GM12874 (cell line): ENCODE measurements around the gene LIPT2.

Experiments
- CTCF ChIP-seq: IDR thresholded peaks from 2 replicates; pipeline ENCODE4 v1.5.1; 2011; ENCODE audit warnings: low read depth, mild to moderate bottlenecking, control low read depth, low read length, moderate library complexity; ENCODE audit not compliant: insufficient read depth

Gene LIPT2

DNA sequence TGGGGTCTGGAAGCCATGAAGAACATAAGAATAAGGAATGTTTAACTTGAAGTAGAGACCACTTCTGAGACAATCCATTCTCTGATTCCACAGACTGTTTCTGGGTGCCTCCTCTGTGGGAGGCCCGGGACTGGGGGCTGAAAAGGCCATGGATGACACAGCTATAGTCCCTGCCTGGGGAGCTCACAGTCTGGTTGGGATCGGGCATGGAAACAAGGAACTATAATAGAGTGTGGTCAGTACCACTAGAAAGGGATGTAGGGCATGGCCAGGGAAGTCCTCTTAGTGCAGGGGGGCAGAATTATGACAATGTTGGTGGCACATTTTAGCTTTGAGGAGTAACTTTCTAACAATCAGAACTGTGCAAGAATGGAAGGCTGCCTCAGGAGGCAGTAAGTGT lies 17.0 kb downstream of the LIPT2 start:
- no peak for TF ChIP-seq CTCF

DNA sequence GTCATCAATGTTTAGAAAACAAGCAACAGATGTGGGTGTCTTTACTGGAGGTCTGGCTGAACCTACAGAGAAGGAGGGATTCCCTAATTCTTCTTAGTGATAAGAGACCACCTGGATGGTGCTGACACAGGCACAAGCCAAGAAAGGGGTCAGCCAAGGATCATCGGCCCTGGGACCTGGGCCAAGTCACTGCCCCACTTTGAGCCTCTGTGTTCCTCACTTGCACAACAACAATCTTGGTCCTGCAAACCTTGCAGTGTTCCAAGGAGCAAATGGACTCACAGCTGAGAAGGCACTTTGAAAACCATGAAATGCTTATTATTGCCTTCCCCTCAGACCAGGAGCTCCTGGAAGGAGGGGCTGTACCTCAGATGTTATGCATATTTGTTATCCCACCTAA lies 19.2 kb downstream of the LIPT2 start:
- TF ChIP-seq CTCF, result no peak

DNA sequence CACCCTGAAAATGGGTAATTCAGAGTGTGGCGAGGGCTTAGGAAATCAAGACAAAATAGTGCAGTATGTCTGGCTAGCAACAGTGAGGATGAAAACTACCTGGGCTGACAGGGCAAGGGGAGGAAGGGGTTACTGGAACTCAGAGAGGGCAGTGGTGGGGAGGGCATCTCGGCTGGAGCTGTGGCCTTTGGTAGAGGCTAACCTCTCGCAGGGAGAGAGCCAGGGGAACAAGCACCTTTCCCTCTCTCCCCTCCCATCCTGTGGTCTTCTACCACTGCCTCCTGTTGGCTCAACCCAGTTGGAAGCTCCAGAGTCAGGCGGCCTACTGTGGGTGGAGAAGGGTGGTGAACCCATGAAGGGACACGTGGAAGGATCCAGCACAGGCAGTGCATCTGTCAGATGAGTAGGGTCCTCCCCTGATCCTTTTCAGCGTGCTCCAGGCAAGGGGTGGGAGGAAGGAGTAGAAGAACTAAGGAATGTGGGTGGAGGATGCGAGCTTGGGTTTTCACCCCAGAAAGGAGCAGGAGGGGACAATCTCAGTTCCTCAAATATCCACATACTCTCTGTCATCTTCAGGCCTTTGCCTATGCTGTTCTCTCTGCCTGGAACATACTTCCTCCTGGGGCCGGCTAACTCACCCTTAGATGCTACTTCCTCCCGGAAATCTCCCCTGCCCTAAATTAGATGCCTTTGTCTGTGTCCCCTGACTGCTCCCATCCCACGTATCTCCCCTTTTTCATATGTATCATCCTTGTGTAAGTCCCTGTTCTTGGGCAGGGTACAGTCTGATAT lies 19.9 kb downstream of the LIPT2 start:
- TF ChIP-seq CTCF, result no peak

DNA sequence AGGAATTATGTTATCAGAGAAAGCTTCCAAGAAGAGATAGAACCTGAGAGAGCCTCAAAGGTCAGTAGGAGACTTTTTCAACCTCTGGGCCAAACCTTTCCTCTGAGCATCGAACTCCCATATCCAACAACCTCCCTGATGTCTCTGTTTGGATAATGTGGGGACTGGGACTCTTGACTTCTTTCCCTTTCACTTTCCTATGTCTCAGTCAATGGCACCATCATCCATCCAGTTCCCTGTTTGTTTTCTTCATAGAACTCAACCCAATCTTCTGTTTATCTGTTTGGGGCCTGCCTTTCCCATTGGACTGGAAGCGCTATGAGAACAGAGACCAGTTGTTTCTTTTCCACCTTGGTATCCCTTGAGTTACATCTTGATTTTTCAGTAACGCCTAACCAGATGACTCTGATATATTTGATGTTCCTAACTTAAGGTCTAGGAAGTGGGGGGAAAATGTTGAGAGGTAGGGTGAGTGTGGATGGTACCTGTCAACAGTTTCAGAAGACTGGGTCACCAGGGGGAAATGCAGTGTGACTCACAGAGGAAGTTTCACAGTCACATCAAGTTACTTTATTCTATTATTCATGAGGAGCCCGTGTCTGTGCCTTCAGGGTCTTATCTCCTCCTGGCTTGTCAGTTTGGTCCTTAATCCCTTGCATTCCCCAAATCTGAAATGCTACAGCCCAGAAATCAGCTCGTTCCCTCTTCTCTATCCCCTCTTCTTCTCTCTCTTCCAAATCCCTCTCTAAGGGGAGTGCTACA lies 21.7 kb downstream of the LIPT2 start:
- no peak for TF ChIP-seq CTCF

DNA sequence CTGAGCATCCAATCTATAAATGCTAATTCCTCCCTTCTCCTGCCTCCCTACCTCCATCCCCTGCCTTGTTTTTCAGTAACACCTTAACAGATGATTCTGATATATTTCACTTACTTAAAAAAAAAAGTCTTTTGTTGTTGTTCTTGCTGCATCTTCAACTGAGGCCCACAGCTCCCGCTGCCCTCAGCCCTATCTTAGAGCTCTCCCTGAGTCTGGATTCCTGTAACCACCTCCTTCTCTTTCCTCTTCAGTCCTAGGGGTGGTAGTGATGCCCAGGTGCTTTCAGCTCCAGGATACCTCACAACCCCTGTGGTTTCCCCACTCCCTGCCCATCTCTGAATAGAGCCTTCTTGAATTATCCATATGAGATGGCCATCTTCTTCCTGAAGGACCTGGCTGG lies 22.5 kb downstream of the LIPT2 start:
- TF ChIP-seq CTCF, result no peak

GRCh38 chr11:74470526-74470925 lies 23.0 kb downstream of the LIPT2 start:
- no peak for TF ChIP-seq CTCF

DNA sequence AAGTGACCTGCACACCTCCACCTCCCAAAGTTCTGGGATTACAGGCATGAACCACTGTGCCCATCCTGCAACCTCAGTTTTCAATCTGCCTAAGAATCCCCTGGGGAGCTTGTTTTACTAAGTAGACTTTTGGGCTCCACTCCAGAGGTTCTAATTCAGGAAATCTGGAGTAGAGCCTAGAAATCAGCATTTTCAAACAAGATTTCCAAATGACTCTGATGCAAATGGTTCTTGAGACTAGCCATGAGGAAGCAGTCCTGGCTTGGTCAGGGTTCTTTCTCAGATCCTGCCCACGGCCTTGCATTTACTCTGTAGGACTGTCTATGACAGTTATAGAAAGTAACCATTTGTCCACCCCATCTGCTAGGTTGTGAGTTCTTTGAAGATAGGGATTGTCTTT lies 24.6 kb downstream of the LIPT2 start:
- TF ChIP-seq CTCF, result no peak
